Tibial nerve (tissue), 4 donors: ENCODE data around the gene MED26. TPM values are rescaled to one million over a fixed set of nuclear protein-coding genes. Genes with fewer than 3 reads are reported as not detected.

Experiments used
- DNase-seq, 2 donors: peaks; one replicate each; pipeline ENCODE4 v3.0.0-alpha.2; 2019; ENCODE audit warnings: low spot score in 2 of 2
- H3K27ac ChIP-seq, 4 donors: fragments of 200-600 bp; sonication (generic) in 3 of 4; one replicate each; pipeline ENCODE4 v1.5.1; 2017 to 2019; ENCODE audit warnings: mild to moderate bottlenecking in 1 of 4
- H3K27me3 ChIP-seq, 2 donors: fragments of 200-600 bp; sonication (generic) in 1 of 2; one replicate each; pipeline versions ENCODE4 v1.5.1 to v1.6.0; 2017 to 2019
- H3K36me3 ChIP-seq, 3 donors: fragments of 200-600 bp; sonication (generic); one replicate each; pipeline ENCODE4 v1.5.1; 2018 to 2019
- H3K4me1 ChIP-seq, 4 donors: fragments of 200-600 bp; sonication (generic) in 3 of 4; one replicate each; pipeline ENCODE4 v1.5.1; 2017 to 2019
- H3K4me3 ChIP-seq, 4 donors: fragments of 200-600 bp; sonication (generic) in 3 of 4; one replicate each; pipeline ENCODE4 v1.5.1; 2017 to 2019; ENCODE audit warnings: mild to moderate bottlenecking in 1 of 4, moderate library complexity in 1 of 4
- H3K9me3 ChIP-seq, 4 donors: fragments of 200-600 bp; sonication (generic) in 3 of 4; one replicate each; pipeline ENCODE4 v1.5.1; 2017 to 2019
- CTCF ChIP-seq, 5 experiments: fragments of 200-600 bp in 3 of 5; fragments of 450-650 bp in 2 of 5; sonication (generic) in 3 of 5; IDR thresholded peaks; one replicate each; pipeline ENCODE4 v1.5.1; 2016 to 2019; ENCODE audit warnings: antibody characterized with exemption in 5 of 5, mild to moderate bottlenecking in 3 of 5, moderate library complexity in 2 of 5
- EP300 ChIP-seq, 2 donors: sonication (generic); formaldehyde crosslinking; IDR thresholded peaks; one replicate each; pipeline ENCODE4 v1.6.1; 2017; ENCODE audit warnings: antibody characterized with exemption in 2 of 2, mild to moderate bottlenecking in 1 of 2
- POLR2A ChIP-seq, 2 donors: fragments of 450-650 bp; IDR thresholded peaks; one replicate each; pipeline ENCODE4 v1.6.1; 2017; ENCODE audit warnings: antibody characterized with exemption in 2 of 2, mild to moderate bottlenecking in 2 of 2, moderate library complexity in 2 of 2
- WGBS, 2 donors: methylation state at CpG; one replicate each; pipeline ENCODE4 v1.1.5; 2018; 5-methylcytosine and 5-hydroxymethylcytosine counted together
- total RNA-seq, 4 donors: library from RNA; depleted of rRNA; stranded (reverse); fragments of >200 nt; gene quantifications; one replicate each; pipeline ENCODE4 v1.1.0, GENCODE V29; 2016

MED26 gene
- total RNA-seq, 4 donors from 2014 or later = 6.1 to 14.2 (median 11.7) TPM

GRCh38 chr19:16598848-16599247 lies 29.2 kb downstream of the MED26 start:
- Histone ChIP-seq H3K4me3 (no peak overlapping the region), H3K27me3 (no peaks in the 10 kb centered on the region), H3K9me3 (no peaks in the 10 kb centered on the region), H3K36me3 (no peaks in the 10 kb centered on the region), H3K4me1 (peaks cover 0 to 88% (median 11%) of the 10 kb centered on the region in 4 donors), H3K27ac (no peak overlapping the region)
- DNase-seq = no peak
- TF ChIP-seq POLR2A (IDR thresholded peaks at IDR 0.05) (no peak), EP300 (IDR thresholded peaks at IDR 0.05) (no peak), CTCF (IDR thresholded peaks at IDR 0.05) (no peak)
- 66 to 73% methylated on average over 4 of the region's 4 CpGs for WGBS, 2 donors

- peaks cover 0 to 87% (median 17%) of the 10 kb centered on the region in 4 donors for H3K4me1 ChIP-seq
- no peaks in the 10 kb centered on the region for H3K27me3 ChIP-seq
- H3K4me3 ChIP-seq = no peak overlapping the region
- no peak for DNase-seq
- H3K27ac ChIP-seq = no peak overlapping the region
- whole genome bisulfite sequencing, 2 donors = 96 to 99% methylated on average over 9 of the region's 9 CpGs
- H3K36me3 ChIP-seq = no peaks in the 10 kb centered on the region
- no peaks in the 10 kb centered on the region for H3K9me3 ChIP-seq
- TF ChIP-seq CTCF (IDR thresholded peaks at IDR 0.05) = no peak
- no peak for TF ChIP-seq EP300 (IDR thresholded peaks at IDR 0.05)
- no peak for TF ChIP-seq POLR2A (IDR thresholded peaks at IDR 0.05)
These were observed 31.6 kb downstream of the MED26 start for GRCh38 chr19:16596399-16596798.

GRCh38 chr19:16595097-16595496 lies 32.9 kb downstream of the MED26 start:
- H3K4me1 ChIP-seq = peaks cover 0 to 85% (median 21%) of the 10 kb centered on the region in 4 donors
- H3K27ac ChIP-seq = no peak overlapping the region
- no peak for TF ChIP-seq POLR2A (IDR thresholded peaks at IDR 0.05)
- TF ChIP-seq EP300 (IDR thresholded peaks at IDR 0.05) = no peak
- TF ChIP-seq CTCF (IDR thresholded peaks at IDR 0.05) = no peak
- DNase-seq = no peak
- WGBS, 2 donors = 94 to 100% methylated on average over 4 to 8 of the region's 8 CpGs
- no peaks in the 10 kb centered on the region for H3K27me3 ChIP-seq
- H3K36me3 ChIP-seq = no peaks in the 10 kb centered on the region
- no peak overlapping the region for H3K4me3 ChIP-seq
- H3K9me3 ChIP-seq = no peaks in the 10 kb centered on the region

- H3K4me1 ChIP-seq = peaks cover 0 to 85% (median 25%) of the 10 kb centered on the region in 4 donors
These were observed 33.3 kb downstream of the MED26 start for GRCh38 chr19:16594681-16595091.

GRCh38 chr19:16594131-16594586 lies 33.8 kb downstream of the MED26 start:
- no peaks in the 10 kb centered on the region for H3K27me3 ChIP-seq
- WGBS, 2 donors = 75 to 86% methylated on average over 10 of the region's 10 CpGs
- H3K4me3 ChIP-seq = no peak overlapping the region
- H3K4me1 ChIP-seq = peaks cover 0 to 85% (median 29%) of the 10 kb centered on the region in 4 donors
- TF ChIP-seq EP300 (IDR thresholded peaks at IDR 0.05) (no peak), POLR2A (IDR thresholded peaks at IDR 0.05) (no peak), CTCF (IDR thresholded peaks at IDR 0.05) (no peak)
- DNase-seq = no peak
- no peaks in the 10 kb centered on the region for H3K9me3 ChIP-seq
- no peaks in the 10 kb centered on the region for H3K36me3 ChIP-seq
- no peak overlapping the region for H3K27ac ChIP-seq

More at GRCh38 chr19:16594681-16595091, 33.3 kb downstream of the MED26 start:
- TF ChIP-seq POLR2A (IDR thresholded peaks at IDR 0.05) (no peak), EP300 (IDR thresholded peaks at IDR 0.05) (no peak), CTCF (IDR thresholded peaks at IDR 0.05) (no peak)
- no peaks in the 10 kb centered on the region for H3K27me3 ChIP-seq
- 71 to 86% methylated on average over 5 of the region's 5 CpGs for WGBS, 2 donors
- no peak overlapping the region for H3K4me3 ChIP-seq
- H3K36me3 ChIP-seq = no peaks in the 10 kb centered on the region
- no peak for DNase-seq
- no peak overlapping the region for H3K27ac ChIP-seq
- no peaks in the 10 kb centered on the region for H3K9me3 ChIP-seq
